ENCODE data around the gene ITGAD. TPM values are rescaled to one million over a fixed set of nuclear protein-coding genes. Genes with fewer than 3 reads are reported as not detected.

ITGAD gene
- total RNA-seq, 2 donors from 2014 or later: not detected

- no peaks in the 10 kb centered on the region for H3K4me1 ChIP-seq
- 63 to 74% methylated on average over 3 of the region's 3 CpGs for WGBS, 2 donors
- ATAC-seq: no peak
- peaks cover 0 to 4% of the 10 kb centered on the region in 2 donors for H3K27me3 ChIP-seq
- intact Hi-C loops (cut with DNase I): no loop called here
- H3K4me3 ChIP-seq: no peak overlapping the region
- no peaks in the 10 kb centered on the region for H3K9me3 ChIP-seq
- no peak for DNase-seq
- TF ChIP-seq CTCF (IDR thresholded peaks at IDR 0.05) (no peak), POLR2A (IDR thresholded peaks at IDR 0.05) (no peak)
- H3K36me3 ChIP-seq (replicated peaks in 1 of 2; ENCODE audit: insufficient read depth in 1 of 2, low read depth in 2 of 2): no peaks in the 10 kb centered on the region
- H3K27ac ChIP-seq: no peak overlapping the region
Measured at GRCh38 chr16:31420037-31420436, 26.9 kb downstream of the ITGAD start.

DNA sequence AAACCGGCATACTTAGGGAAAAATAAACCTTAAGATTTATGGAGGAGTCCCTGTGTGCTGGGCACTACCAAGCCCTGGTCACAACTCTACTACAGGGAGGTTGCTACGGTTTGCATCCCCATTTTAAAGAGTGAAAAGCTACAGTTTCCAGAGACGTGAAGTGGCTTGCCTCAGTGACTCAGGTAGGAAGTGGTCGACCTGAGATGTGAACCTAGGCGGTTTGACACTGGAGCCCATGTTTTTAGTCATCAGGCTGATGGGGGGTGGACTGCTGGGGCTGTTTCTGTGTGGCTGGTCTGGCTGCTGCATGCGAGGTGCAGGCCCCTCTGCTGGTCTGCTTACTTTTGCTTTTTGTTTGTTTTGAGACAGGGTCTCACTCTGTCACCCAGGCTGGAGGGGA lies 28.5 kb downstream of the ITGAD start:
- peaks cover 0 to 4% of the 10 kb centered on the region in 2 donors for H3K27me3 ChIP-seq
- H3K4me3 ChIP-seq: no peak overlapping the region
- intact Hi-C loops (cut with DNase I): no loop called here
- ATAC-seq: no peak
- 44 to 51% methylated on average over 5 to 6 of the region's 6 CpGs for WGBS, 2 donors
- no peaks in the 10 kb centered on the region for H3K9me3 ChIP-seq
- no peaks in the 10 kb centered on the region for H3K4me1 ChIP-seq
- no peak overlapping the region for H3K27ac ChIP-seq
- TF ChIP-seq CTCF (IDR thresholded peaks at IDR 0.05): no peak
- TF ChIP-seq POLR2A (IDR thresholded peaks at IDR 0.05): no peak
- no peaks in the 10 kb centered on the region for H3K36me3 ChIP-seq (replicated peaks in 1 of 2; ENCODE audit: insufficient read depth in 1 of 2, low read depth in 2 of 2)
- DNase-seq: no peak

DNA sequence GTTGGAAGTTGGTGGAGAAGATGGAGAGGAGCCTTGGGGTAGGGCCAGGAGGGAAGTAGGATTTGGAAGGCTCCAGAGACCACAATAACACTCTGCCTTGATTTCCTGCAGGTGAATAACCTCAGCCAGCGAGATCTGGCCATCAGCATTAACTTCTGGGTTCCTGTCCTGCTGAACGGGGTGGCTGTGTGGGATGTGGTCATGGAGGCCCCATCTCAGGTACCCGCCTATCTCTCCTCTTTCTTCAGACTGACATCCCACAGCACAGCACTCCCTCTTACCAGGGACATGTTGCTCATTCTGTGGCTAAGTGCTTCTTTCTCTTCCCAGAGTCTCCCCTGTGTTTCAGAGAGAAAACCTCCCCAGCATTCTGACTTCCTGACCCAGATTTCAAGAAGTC lies 30.1 kb downstream of the ITGAD start:
- Histone ChIP-seq H3K27me3 (peaks cover 0 to 4% of the 10 kb centered on the region in 2 donors), H3K9me3 (no peaks in the 10 kb centered on the region), H3K27ac (no peak overlapping the region), H3K4me3 (no peak overlapping the region), H3K4me1 (peaks cover 5% of the 10 kb centered on the region), H3K36me3 (replicated peaks in 1 of 2; ENCODE audit: insufficient read depth in 1 of 2, low read depth in 2 of 2) (no peaks in the 10 kb centered on the region)
- no peak for ATAC-seq
- intact Hi-C loops (cut with DNase I): no loop called here
- TF ChIP-seq CTCF (IDR thresholded peaks at IDR 0.05) (no peak), POLR2A (IDR thresholded peaks at IDR 0.05) (no peak)
- no peak for DNase-seq
- WGBS, 2 donors: 37 to 60% methylated on average over 3 of the region's 3 CpGs

- WGBS, 2 donors: 64 to 65% methylated on average over 7 to 12 of the region's 12 CpGs
- H3K27ac ChIP-seq: no peak overlapping the region
- no peaks in the 10 kb centered on the region for H3K9me3 ChIP-seq
- H3K27me3 ChIP-seq: peaks cover 0 to 4% of the 10 kb centered on the region in 2 donors
- ATAC-seq (no peak), DNase-seq (no peak)
- no peaks in the 10 kb centered on the region for H3K36me3 ChIP-seq (replicated peaks in 1 of 2; ENCODE audit: insufficient read depth in 1 of 2, low read depth in 2 of 2)
- no peak overlapping the region for H3K4me3 ChIP-seq
- intact Hi-C loops (cut with DNase I): no loop called here
- TF ChIP-seq CTCF (IDR thresholded peaks at IDR 0.05) (no peak), POLR2A (IDR thresholded peaks at IDR 0.05) (no peak)
- peaks cover 5% of the 10 kb centered on the region for H3K4me1 ChIP-seq
Measured at GRCh38 chr16:31423801-31424200, 30.7 kb downstream of the ITGAD start.

- H3K27me3 ChIP-seq: no peaks in the 10 kb centered on the region
- ATAC-seq: peak; percentile 71
- TF ChIP-seq CTCF (IDR thresholded peaks at IDR 0.05) (no peak), POLR2A (IDR thresholded peaks at IDR 0.05) (peak in 2 of 3 donors; percentile 16 to 27)
- intact Hi-C loops (cut with DNase I): no loop called here
- H3K9me3 ChIP-seq: no peaks in the 10 kb centered on the region
- H3K4me3 ChIP-seq: no peak overlapping the region
- DNase-seq: peak; percentile 64 to 73 (median 69)
- WGBS, 2 donors: 31 to 54% methylated on average over 27 to 60 of the region's 83 CpGs
- H3K4me1 ChIP-seq: peaks cover 5% of the 10 kb centered on the region
- H3K36me3 ChIP-seq (replicated peaks in 1 of 2; ENCODE audit: insufficient read depth in 1 of 2, low read depth in 2 of 2): no peaks in the 10 kb centered on the region
- peak overlapping the region in 2 of 4 donors; percentile 36 to 55 for H3K27ac ChIP-seq
Measured at GRCh38 chr16:31427441-31428278, 34.5 kb downstream of the ITGAD start.

Measured in body of pancreas (tissue), 4 donors.